IPS-18a (cell line): Measurements from ENCODE around the gene OR6P1.

Experiments used
- H3K27ac ChIP-seq: one replicate; pipeline ENCODE4 v1.5.1; 2013; ENCODE audit warnings: low read length
- H3K27me3 ChIP-seq: one replicate; pipeline ENCODE4 v1.6.1; 2013; ENCODE audit warnings: mild to moderate bottlenecking, low read length; ENCODE audit not compliant: control insufficient read depth, insufficient read depth
- H3K36me3 ChIP-seq: one replicate; pipeline ENCODE4 v1.6.1; 2013; ENCODE audit warnings: low read depth, low read length; ENCODE audit not compliant: control insufficient read depth
- H3K4me1 ChIP-seq: one replicate; pipeline ENCODE4 v1.6.1; 2013; ENCODE audit warnings: low read depth, low read length; ENCODE audit not compliant: control insufficient read depth
- H3K4me3 ChIP-seq: one replicate; pipeline ENCODE4 v1.5.1; 2013; ENCODE audit warnings: low read length
- H3K9ac ChIP-seq: one replicate; pipeline ENCODE4 v1.6.1; 2013; ENCODE audit warnings: mild to moderate bottlenecking, low read length, moderate library complexity
- H3K9me3 ChIP-seq: one replicate; pipeline ENCODE4 v1.6.1; 2013; ENCODE audit warnings: low read depth, low read length; ENCODE audit not compliant: control insufficient read depth

Gene OR6P1

GRCh38 chr1:158570480-158570879 is at the start of gene OR6P1:
OR6P1 (minus strand) TSS chr1:158570580; CDS start chr1:158563604, 6,976 bp downstream.
- Histone ChIP-seq H3K9me3 (no peaks in the 10 kb centered on the region), H3K27ac (no peak within 1 kb of the TSS), H3K27me3 (no peaks in the 10 kb centered on the region), H3K36me3 (no peaks in the 10 kb centered on the region), H3K4me3 (no peak within 1 kb of the TSS), H3K9ac (no peak within 1 kb of the TSS), H3K4me1 (no peaks in the 10 kb centered on the region)

- no peak overlapping the region for H3K9ac ChIP-seq
Measured at GRCh38 chr1:158613764-158614163, 43.4 kb upstream of the OR6P1 start.

GRCh38 chr1:158611916-158612315 is 41.5 kb upstream of the OR6P1 start:
- no peak overlapping the region for H3K4me3 ChIP-seq
- no peaks in the 10 kb centered on the region for H3K27me3 ChIP-seq
- no peak overlapping the region for H3K9ac ChIP-seq
- no peaks in the 10 kb centered on the region for H3K9me3 ChIP-seq
- H3K36me3 ChIP-seq, result no peaks in the 10 kb centered on the region
- no peaks in the 10 kb centered on the region for H3K4me1 ChIP-seq
- no peak overlapping the region for H3K27ac ChIP-seq

More at GRCh38 chr1:158613764-158614163, 43.4 kb upstream of the OR6P1 start:
- no peaks in the 10 kb centered on the region for H3K27me3 ChIP-seq
- no peak overlapping the region for H3K4me3 ChIP-seq
- no peaks in the 10 kb centered on the region for H3K9me3 ChIP-seq
- no peaks in the 10 kb centered on the region for H3K36me3 ChIP-seq
- H3K27ac ChIP-seq, result no peak overlapping the region
- H3K4me1 ChIP-seq, result no peaks in the 10 kb centered on the region

- Histone ChIP-seq H3K4me3 (no peak overlapping the region), H3K9me3 (no peaks in the 10 kb centered on the region), H3K4me1 (no peaks in the 10 kb centered on the region), H3K36me3 (no peaks in the 10 kb centered on the region), H3K27ac (no peak overlapping the region), H3K27me3 (no peaks in the 10 kb centered on the region), H3K9ac (no peak overlapping the region)
Measured at GRCh38 chr1:158607296-158607695, 36.9 kb upstream of the OR6P1 start.

GRCh38 chr1:158604968-158605367 is 34.6 kb upstream of the OR6P1 start, which contains the start of gene OR10Z1:
OR10Z1 (plus strand) TSS chr1:158605268; CDS start chr1:158606439, 1,171 bp downstream.
- no peak within 1 kb of the TSS for H3K27ac ChIP-seq
- H3K4me1 ChIP-seq, result no peaks in the 10 kb centered on the region
- no peaks in the 10 kb centered on the region for H3K36me3 ChIP-seq
- no peaks in the 10 kb centered on the region for H3K9me3 ChIP-seq
- H3K27me3 ChIP-seq, result no peaks in the 10 kb centered on the region
- no peak within 1 kb of the TSS for H3K4me3 ChIP-seq
- no peak within 1 kb of the TSS for H3K9ac ChIP-seq

GRCh38 chr1:158600735-158601134 is 30.4 kb upstream of the OR6P1 start:
- H3K27ac ChIP-seq, result no peak overlapping the region
- H3K4me3 ChIP-seq, result no peak overlapping the region
- no peaks in the 10 kb centered on the region for H3K27me3 ChIP-seq
- H3K9ac ChIP-seq, result no peak overlapping the region
- no peaks in the 10 kb centered on the region for H3K36me3 ChIP-seq
- H3K4me1 ChIP-seq, result no peaks in the 10 kb centered on the region
- H3K9me3 ChIP-seq, result no peaks in the 10 kb centered on the region

GRCh38 chr1:158586942-158587341 is 16.6 kb upstream of the OR6P1 start:
- Histone ChIP-seq H3K4me3 (no peak overlapping the region), H3K36me3 (no peaks in the 10 kb centered on the region), H3K9me3 (peaks cover 15% of the 10 kb centered on the region), H3K27me3 (no peaks in the 10 kb centered on the region), H3K9ac (no peak overlapping the region), H3K4me1 (no peaks in the 10 kb centered on the region), H3K27ac (no peak overlapping the region)

- H3K9ac ChIP-seq, result no peak overlapping the region
- no peaks in the 10 kb centered on the region for H3K27me3 ChIP-seq
- H3K27ac ChIP-seq, result no peak overlapping the region
- no peak overlapping the region for H3K4me3 ChIP-seq
- peaks cover 15% of the 10 kb centered on the region for H3K9me3 ChIP-seq
- H3K4me1 ChIP-seq, result no peaks in the 10 kb centered on the region
- H3K36me3 ChIP-seq, result no peaks in the 10 kb centered on the region
Measured at GRCh38 chr1:158583962-158584361, 13.6 kb upstream of the OR6P1 start.

- H3K36me3 ChIP-seq, result no peaks in the 10 kb centered on the region
- H3K9ac ChIP-seq, result no peak within 1 kb of the TSS
- no peaks in the 10 kb centered on the region for H3K4me1 ChIP-seq
- no peaks in the 10 kb centered on the region for H3K27me3 ChIP-seq
- H3K4me3 ChIP-seq, result no peak within 1 kb of the TSS
- no peak within 1 kb of the TSS for H3K27ac ChIP-seq
- no peaks in the 10 kb centered on the region for H3K9me3 ChIP-seq
Measured at GRCh38 chr1:158579733-158580132, 9.4 kb upstream of the OR6P1 start, which contains the start of gene OR10X1. OR10X1 (minus strand) TSS chr1:158579899; CDS start chr1:158579899, 0 bp downstream.

- Histone ChIP-seq H3K9me3 (no peaks in the 10 kb centered on the region), H3K4me1 (no peaks in the 10 kb centered on the region), H3K36me3 (no peaks in the 10 kb centered on the region), H3K27me3 (no peaks in the 10 kb centered on the region), H3K9ac (no peak overlapping the region), H3K4me3 (no peak overlapping the region), H3K27ac (no peak overlapping the region)
Measured at GRCh38 chr1:158577561-158577960, 7.2 kb upstream of the OR6P1 start.

GRCh38 chr1:158572226-158572625 is 1.8 kb upstream of the OR6P1 start:
- Histone ChIP-seq H3K9ac (no peak overlapping the region), H3K4me3 (no peak overlapping the region), H3K27ac (no peak overlapping the region), H3K27me3 (no peaks in the 10 kb centered on the region), H3K4me1 (no peaks in the 10 kb centered on the region), H3K36me3 (no peaks in the 10 kb centered on the region), H3K9me3 (no peaks in the 10 kb centered on the region)

- no peak overlapping the region for H3K9ac ChIP-seq
- H3K4me1 ChIP-seq, result no peaks in the 10 kb centered on the region
- no peaks in the 10 kb centered on the region for H3K27me3 ChIP-seq
- no peak overlapping the region for H3K27ac ChIP-seq
- H3K36me3 ChIP-seq, result no peaks in the 10 kb centered on the region
- no peaks in the 10 kb centered on the region for H3K9me3 ChIP-seq
- H3K4me3 ChIP-seq, result no peak overlapping the region
Measured at GRCh38 chr1:158564608-158565007, 5.8 kb downstream of the OR6P1 start.
